ENCODE measurements around the gene PGF.

PGF gene

GRCh38 chr14:74892745-74893144 is 62.7 kb downstream of the PGF start:
- no peak for DNase-seq (ENCODE audit: low read depth)
- no peak for TF ChIP-seq CTCF (conservative IDR thresholded peaks at IDR 0.05; ENCODE audit: control insufficient read depth, insufficient read depth, low read depth, low read length)

GRCh38 chr14:74891870-74892269 is 63.5 kb downstream of the PGF start:
- no peak overlapping the region for H3K4me3 ChIP-seq (ENCODE audit: control insufficient read depth, low read depth, low read length)
- no peak for TF ChIP-seq CTCF (conservative IDR thresholded peaks at IDR 0.05; ENCODE audit: control insufficient read depth, insufficient read depth, low read depth, low read length)
- peak; percentile 76 for DNase-seq (ENCODE audit: low read depth)

More at GRCh38 chr14:74892745-74893144, 62.7 kb downstream of the PGF start:
- no peak overlapping the region for H3K4me3 ChIP-seq (ENCODE audit: control insufficient read depth, low read depth, low read length)
